Activated CD4-positive, CD25-positive, alpha-beta regulatory T cell treated with anti-CD3 and anti-CD28 coated beads, Interleukin-2, amount 50 U/mL, for 16 hours (primary cell): Measurements from ENCODE around the gene TMEM151B.
"Not testable (repeated sequence)": the region's sequence is repeated elsewhere in the genome, so short reads cannot be mapped to it uniquely, and the experiment has no call there.

Experiments
- DNase-seq: peaks from one replicate; pipeline ENCODE4 v3.0.0-alpha.2; 2020; ENCODE audit warnings: low read depth, low spot score

TMEM151B gene

DNA sequence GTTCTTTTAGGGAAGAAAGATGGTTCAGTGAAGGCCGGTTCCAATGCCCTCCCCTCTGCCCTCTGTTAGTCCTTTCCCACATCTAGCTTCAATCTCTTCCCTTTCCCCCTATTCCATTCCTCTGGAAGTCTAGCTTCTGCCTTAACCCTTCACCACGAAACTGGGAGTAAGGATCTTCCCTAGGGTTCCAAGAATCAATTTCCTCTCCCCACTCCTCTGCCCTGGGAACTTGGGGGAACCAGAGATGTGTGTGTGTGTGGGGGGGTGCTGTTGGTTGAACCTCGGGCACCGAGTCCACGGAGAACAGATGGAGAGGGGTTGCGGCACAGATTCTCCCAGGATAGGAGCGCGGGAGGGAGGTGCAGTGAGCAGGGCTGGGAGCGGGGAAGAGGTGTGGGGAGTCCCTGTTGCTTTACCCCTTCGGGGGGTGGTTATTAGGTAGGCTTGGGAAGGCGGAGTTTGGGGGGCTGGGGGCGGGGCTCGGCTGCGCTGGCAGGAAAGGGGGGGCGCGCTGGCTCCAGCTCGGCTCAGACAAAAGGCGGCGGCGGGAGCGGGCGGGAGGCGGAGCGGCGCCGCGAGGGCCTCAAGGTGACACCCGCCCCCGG, at the start of gene TMEM151B:
TMEM151B (plus strand) TSS at position 530 of the 605 bp plus-strand sequence. CDS start 293 bp downstream, outside the sequence.
- no peak for DNase-seq

GRCh38 chr6:44220913-44221290, 49.3 kb upstream of the TMEM151B start:
- no peak for DNase-seq

GRCh38 chr6:44221291-44221960, 48.8 kb upstream of the TMEM151B start:
- DNase-seq: peak; percentile 41

GRCh38 chr6:44221961-44222335, 48.3 kb upstream of the TMEM151B start:
- DNase-seq: no peak

DNA sequence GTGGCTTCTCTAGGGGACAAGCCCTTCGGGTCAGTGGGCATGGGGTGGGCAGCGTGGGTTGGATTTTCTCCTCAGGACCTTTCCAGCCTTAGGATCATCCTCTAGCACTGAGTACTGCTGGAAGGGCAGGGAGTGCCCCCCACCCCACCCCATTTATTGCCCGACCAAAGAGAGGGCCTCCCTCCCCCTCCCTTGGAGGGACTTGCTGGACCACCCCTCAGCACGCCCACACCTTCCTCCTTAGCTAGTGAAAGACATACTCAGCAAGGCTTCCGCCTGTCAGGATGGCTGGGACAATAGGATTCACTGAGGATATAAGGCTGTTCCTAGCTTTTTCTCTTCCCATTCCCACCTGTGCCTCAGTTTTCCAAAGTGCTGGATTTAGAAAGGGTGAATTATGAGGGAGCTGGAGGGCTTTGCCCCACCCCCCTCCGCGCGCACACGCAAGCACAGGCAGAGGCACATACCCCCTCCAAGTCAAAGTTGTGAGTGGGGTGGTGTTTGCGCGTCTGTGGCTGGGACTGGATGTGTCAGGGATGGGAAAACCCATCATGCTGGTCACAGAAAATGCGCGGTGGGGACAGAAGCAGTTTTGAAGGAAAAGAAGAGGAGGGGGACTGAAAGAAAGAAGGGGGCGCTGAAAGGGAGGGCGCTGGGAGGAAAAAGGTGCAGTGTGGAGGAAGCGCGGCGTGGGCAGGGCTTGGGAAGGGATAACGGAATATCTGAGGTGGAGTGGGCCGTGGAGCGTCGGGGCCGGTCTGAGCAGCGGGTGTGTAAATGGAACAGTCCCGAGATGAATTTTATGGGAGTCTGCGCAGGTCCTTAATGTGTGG, 47.5 kb upstream of the TMEM151B start:
- no peak for DNase-seq

DNA sequence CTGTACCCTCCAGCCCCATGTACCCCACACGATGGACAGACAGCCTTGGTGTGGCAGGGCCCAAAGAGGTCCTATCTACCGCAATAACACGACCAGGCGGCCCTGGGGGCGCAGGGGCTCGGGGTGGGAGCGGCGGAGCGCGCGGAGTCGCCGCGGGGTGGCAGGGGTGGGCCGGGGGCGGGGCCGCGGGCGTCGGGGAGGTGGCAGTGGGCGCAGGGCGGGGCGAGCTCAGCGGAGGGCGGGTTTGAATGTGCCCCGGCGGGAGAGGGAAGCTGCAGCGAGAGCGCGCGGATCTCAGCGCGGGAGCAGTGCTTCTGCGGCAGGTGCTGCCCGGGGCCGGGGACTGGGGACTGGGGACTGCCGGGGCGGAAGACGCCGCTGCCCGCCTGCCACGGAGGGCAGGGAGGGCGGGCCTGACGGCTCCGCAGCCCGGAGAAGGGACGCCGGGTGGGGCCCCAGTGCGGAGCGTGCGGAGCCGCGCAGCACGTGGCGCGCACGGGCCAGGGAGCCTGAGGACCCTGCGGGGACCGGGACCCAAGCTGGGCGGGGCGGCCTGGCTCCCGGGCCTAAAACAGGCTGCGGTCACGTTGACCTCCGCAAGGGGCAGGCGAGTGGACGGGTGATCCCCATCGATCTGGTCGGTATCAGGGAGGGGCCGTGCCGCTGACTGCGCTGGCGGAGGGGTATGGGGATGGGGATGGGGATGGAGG, 46.8 kb upstream of the TMEM151B start, which contains the start of gene SLC29A1:
SLC29A1 (plus strand) TSS at position 277 of the 710 bp plus-strand sequence. CDS start 3,719 bp downstream, outside the sequence.
- DNase-seq: peak; percentile 66

- no peak for DNase-seq
Measured at GRCh38 chr6:44224029-44224964, 46.0 kb upstream of the TMEM151B start.

DNA sequence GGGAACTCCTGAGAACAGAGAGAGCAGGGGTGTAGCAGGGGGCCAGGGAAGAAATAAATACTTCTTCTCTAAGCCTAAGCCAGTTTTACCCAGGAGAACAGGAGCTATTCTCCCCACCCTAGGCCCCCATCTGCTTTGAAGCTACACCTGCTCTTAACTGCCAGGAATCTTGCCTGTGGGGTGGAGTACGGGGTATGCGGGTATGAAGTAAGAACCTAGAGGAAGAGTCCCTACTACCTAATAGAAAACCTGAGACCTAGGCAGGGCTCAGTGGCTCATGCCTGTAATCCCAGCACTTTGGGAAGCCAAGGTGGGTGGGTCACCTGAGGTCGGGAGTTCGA, 45.3 kb upstream of the TMEM151B start:
- no peak for DNase-seq

DNA sequence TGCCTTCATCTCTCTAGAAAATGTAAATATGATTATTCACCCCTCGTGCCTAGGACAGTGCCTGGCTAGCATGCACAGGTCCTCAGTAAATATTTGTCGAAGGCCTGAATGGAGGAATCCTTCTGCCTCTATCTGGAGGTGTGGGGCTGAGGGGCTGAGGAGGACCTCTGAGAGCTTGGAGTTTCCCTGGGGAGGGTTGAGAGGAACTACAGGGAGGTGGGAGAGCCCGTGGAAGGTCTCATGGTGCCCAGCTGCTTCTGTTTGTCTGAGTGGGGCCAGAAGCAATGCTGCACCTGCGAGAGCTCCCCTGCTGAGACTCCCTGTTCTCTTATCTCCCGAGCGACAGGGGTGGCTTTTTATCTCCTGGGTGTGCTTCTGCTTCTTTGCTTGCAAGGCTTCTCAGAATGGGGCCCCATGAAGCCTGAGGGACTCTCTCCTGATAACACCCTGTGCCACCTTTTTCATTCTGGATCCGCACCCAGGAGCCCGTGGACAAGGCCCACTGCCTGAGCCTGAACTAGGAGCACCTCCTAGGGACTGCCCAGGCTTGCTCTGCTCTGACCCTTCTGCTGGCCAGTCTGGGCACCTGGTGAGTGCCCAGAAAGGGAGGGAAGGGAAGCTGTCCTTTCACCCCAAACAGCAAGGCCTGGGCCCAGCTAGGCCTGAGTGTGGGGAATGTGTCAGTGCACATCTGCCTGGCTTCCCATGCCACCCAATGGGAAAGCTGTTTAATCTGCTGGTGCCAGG, 44.5 kb upstream of the TMEM151B start:
- DNase-seq: no peak

- no peak for DNase-seq
Measured at GRCh38 chr6:44226368-44227147, 43.7 kb upstream of the TMEM151B start.

GRCh38 chr6:44227148-44227793, 43.0 kb upstream of the TMEM151B start:
- DNase-seq: no peak

DNA sequence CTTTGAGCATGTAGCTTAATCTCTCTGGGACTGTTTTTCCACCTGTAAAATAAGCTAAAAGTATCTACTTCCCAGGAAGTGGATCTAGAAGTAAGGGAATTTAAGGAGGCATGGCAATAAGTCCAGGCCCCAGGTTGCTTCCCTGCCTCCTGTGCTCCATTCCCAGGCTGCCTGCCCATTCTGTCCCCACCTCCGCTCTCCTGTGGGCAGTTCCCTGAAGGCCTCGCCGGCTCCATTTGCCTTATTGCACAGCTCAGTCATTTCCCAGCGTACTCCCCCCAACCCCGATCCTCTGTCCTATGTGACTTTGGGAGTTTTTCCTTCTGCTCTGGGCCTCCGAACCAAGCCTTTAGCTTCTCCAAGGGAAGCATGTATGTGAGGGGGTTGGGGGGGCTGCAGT, 42.2 kb upstream of the TMEM151B start:
- no peak for DNase-seq

- no peak for DNase-seq
Measured at GRCh38 chr6:44228433-44228832, 41.8 kb upstream of the TMEM151B start.

GRCh38 chr6:44228836-44229235, 41.4 kb upstream of the TMEM151B start:
- DNase-seq: no peak

DNA sequence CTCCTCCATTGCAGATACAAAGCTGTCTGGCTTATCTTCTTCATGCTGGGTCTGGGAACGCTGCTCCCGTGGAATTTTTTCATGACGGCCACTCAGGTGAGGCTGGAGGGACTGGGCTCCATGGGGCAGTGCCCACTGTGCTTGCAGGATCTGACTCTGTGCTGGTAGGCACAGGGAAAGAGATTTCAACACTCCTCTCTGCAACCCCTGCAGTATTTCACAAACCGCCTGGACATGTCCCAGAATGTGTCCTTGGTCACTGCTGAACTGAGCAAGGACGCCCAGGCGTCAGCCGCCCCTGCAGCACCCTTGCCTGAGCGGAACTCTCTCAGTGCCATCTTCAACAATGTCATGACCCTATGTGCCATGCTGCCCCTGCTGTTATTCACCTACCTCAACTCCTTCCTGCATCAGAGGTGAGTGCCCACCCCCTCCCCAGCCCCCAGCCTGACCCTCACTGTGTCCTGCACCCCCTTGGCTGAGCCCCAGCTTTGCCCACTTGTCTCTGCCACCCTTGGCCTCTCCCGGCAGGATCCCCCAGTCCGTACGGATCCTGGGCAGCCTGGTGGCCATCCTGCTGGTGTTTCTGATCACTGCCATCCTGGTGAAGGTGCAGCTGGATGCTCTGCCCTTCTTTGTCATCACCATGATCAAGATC, 40.7 kb upstream of the TMEM151B start:
- DNase-seq: no peak

DNA sequence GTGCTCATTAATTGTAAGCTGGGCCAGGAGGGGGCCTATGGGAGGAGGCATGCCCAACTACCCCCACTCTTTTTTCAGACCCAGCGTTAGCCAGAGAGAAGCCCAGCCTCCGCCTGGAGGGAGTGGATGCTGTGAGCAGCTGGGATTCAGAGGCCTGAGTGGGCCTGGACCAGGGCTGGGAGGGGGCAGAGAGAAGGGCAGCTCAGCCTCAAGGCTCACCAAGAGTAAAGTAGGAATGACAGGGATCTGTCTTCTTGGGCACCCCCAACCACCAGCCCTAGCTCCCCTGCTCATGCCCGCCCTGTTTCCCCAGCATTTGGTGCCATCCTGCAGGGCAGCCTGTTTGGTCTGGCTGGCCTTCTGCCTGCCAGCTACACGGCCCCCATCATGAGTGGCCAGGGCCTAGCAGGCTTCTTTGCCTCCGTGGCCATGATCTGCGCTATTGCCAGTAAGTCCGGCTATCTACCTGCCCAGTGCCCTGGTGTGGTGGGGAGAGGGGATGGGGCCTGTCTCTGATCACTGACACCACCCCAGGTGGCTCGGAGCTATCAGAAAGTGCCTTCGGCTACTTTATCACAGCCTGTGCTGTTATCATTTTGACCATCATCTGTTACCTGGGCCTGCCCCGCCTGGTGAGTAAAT, 40.1 kb upstream of the TMEM151B start:
- no peak for DNase-seq

- DNase-seq: not testable (repeated sequence)
Measured at GRCh38 chr6:44231426-44231825, 38.8 kb upstream of the TMEM151B start.
